Neural cell (in vitro differentiated cells): ENCODE data around the gene LNP1. TPM values are rescaled to one million over a fixed set of nuclear protein-coding genes. Genes with fewer than 3 reads are reported as not detected.

Experiments
- H2AFZ ChIP-seq: fragments of 200-600, 300-800 bp; sonication (generic), shearing (Covaris generic); 2 replicates; pipeline ENCODE4 v1.6.0; 2014; ENCODE audit warnings: low read depth, mild to moderate bottlenecking, antibody characterized with exemption, low read length, moderate library complexity
- H3F3A ChIP-seq: fragments of 200-600 bp; shearing (Covaris generic); 2 replicates; pipeline ENCODE4 v1.6.1; 2016; ENCODE audit warnings: mild to moderate bottlenecking, moderate library complexity, mixed read lengths, antibody characterized with exemption, low read length; ENCODE audit not compliant: insufficient read depth, poor library complexity, severe bottlenecking
- H3K27ac ChIP-seq: fragments of 200-600, 300-800 bp; sonication (generic), shearing (Covaris generic); 2 replicates; pipeline ENCODE4 v1.5.1; 2014; ENCODE audit warnings: mild to moderate bottlenecking, low read length, moderate library complexity
- H3K27me3 ChIP-seq: fragments of 300-800, 200-600 bp; sonication (generic), shearing (Covaris generic); 2 replicates; pipeline ENCODE4 v1.6.0; 2014; ENCODE audit warnings: mild to moderate bottlenecking, low read depth, low read length, moderate library complexity; ENCODE audit not compliant: insufficient read depth
- H3K36me3 ChIP-seq: fragments of 300-800, 200-600 bp; sonication (generic), shearing (Covaris generic); 2 replicates; pipeline ENCODE4 v1.5.1; 2014; ENCODE audit warnings: mild to moderate bottlenecking, antibody characterized with exemption, low read length, moderate library complexity; ENCODE audit not compliant: insufficient read depth
- H3K4me2 ChIP-seq: fragments of 300-800, 200-600 bp; sonication (generic), shearing (Covaris generic); 2 replicates; pipeline ENCODE4 v1.6.0; 2014; ENCODE audit warnings: mild to moderate bottlenecking, low read length
- H3K4me3 ChIP-seq: fragments of 300-800, 200-600 bp; sonication (generic), shearing (Covaris generic); 2 replicates; pipeline ENCODE4 v1.5.1; 2014; ENCODE audit warnings: mild to moderate bottlenecking, low read length, moderate library complexity
- H3K79me2 ChIP-seq: fragments of 200-600 bp; shearing (Covaris generic); replicated peaks from 2 replicates; pipeline ENCODE4 v1.6.0; 2014; ENCODE audit warnings: mild to moderate bottlenecking, low read length, moderate library complexity; ENCODE audit not compliant: insufficient read depth
- H3K9ac ChIP-seq: fragments of 300-800, 200-600 bp; sonication (generic), shearing (Covaris generic); 2 replicates; pipeline ENCODE4 v1.6.1; 2016; ENCODE audit warnings: mild to moderate bottlenecking, low read length, mixed read lengths
- H3K9me2 ChIP-seq: fragments of 200-600 bp; shearing (Covaris generic); 2 replicates; pipeline ENCODE4 v1.6.1; 2016; ENCODE audit warnings: mild to moderate bottlenecking, low read length, mixed read lengths; ENCODE audit not compliant: insufficient read depth
- H3K9me3 ChIP-seq: fragments of 200-600, 300-800 bp; sonication (generic), shearing (Covaris generic); 2 replicates; pipeline ENCODE4 v1.6.1; 2016; ENCODE audit warnings: mild to moderate bottlenecking, mixed run types, low read length, moderate library complexity, mixed read lengths
- H4K20me1 ChIP-seq: fragments of 200-600 bp; shearing (Covaris generic); 2 replicates; pipeline ENCODE4 v1.6.1; 2016; ENCODE audit warnings: mild to moderate bottlenecking, mixed run types; ENCODE audit not compliant: insufficient read depth
- CTCF ChIP-seq: fragments of 450-650 bp; IDR thresholded peaks from 2 replicates; pipeline ENCODE4 v1.5.1; 2014; ENCODE audit warnings: antibody characterized with exemption, mild to moderate bottlenecking, moderate library complexity; ENCODE audit not compliant: poor library complexity, severe bottlenecking
- EP300 ChIP-seq: fragments of 450-650 bp; conservative IDR thresholded peaks from 2 replicates; pipeline ENCODE4 v1.6.1; 2014; ENCODE audit warnings: antibody characterized with exemption, mild to moderate bottlenecking, moderate library complexity; ENCODE audit not compliant: poor library complexity, severe bottlenecking
- EZH2 ChIP-seq: fragments of 200-600, 300-800 bp; shearing (Covaris generic), sonication (generic); IDR thresholded peaks from 2 replicates; pipeline ENCODE4 v1.6.1; 2014; ENCODE audit warnings: antibody characterized with exemption, low read length, borderline replicate concordance, mild to moderate bottlenecking; ENCODE audit not compliant: insufficient read depth, poor library complexity, severe bottlenecking
- MXI1 ChIP-seq: fragments of 450-650 bp; conservative IDR thresholded peaks from 2 replicates; pipeline ENCODE4 v1.6.1; 2014; ENCODE audit warnings: antibody characterized with exemption, mild to moderate bottlenecking; ENCODE audit not compliant: poor library complexity, severe bottlenecking
- POLR2AphosphoS5 ChIP-seq: IDR thresholded peaks from 2 replicates; pipeline ENCODE4 v1.6.1; 2012
- RAD21 ChIP-seq: fragments of 450-650 bp; conservative IDR thresholded peaks from 2 replicates; pipeline ENCODE4 v1.6.1; 2014; ENCODE audit warnings: antibody characterized with exemption, mild to moderate bottlenecking, moderate library complexity
- REST ChIP-seq: IDR thresholded peaks from 2 replicates; pipeline ENCODE4 v1.6.1; 2012; ENCODE audit warnings: borderline replicate concordance
- SMC3 ChIP-seq: fragments of 450-650 bp; conservative IDR thresholded peaks from 2 replicates; pipeline ENCODE4 v1.6.1; 2014; ENCODE audit warnings: antibody characterized with exemption, mild to moderate bottlenecking, moderate library complexity; ENCODE audit not compliant: poor library complexity
- TAF1 ChIP-seq: IDR thresholded peaks from 2 replicates; pipeline ENCODE4 v1.6.1; 2012; ENCODE audit warnings: low read depth
- polyA plus RNA-seq: library from polyadenylated mRNA; depleted of rRNA; stranded (reverse); fragments of >200 nt; gene quantifications from 2 replicates; pipeline ENCODE4 v1.2.3, GENCODE V29; 2014

The LNP1 gene
- polyA plus RNA-seq, 1 donor from 2014 or later: 19.2 TPM

GRCh38 chr3:100411091-100411982, 10.0 kb downstream of the LNP1 start:
- Histone ChIP-seq H3K27me3 (no peaks in the 10 kb centered on the region), H3K36me3 (no peaks in the 10 kb centered on the region), H3K27ac (no peak overlapping the region), H3K79me2 (peaks cover 6% of the 10 kb centered on the region), H3K9me2 (no peaks in the 10 kb centered on the region), H3K9ac (no peak overlapping the region), H2AFZ (no peak overlapping the region), H4K20me1 (no peaks in the 10 kb centered on the region), H3F3A (no peaks in the 10 kb centered on the region), H3K4me2 (no peak overlapping the region), H3K9me3 (no peaks in the 10 kb centered on the region), H3K4me3 (no peak overlapping the region)
- TF ChIP-seq CTCF: no peak
- TF ChIP-seq REST: no peak
- TF ChIP-seq EP300: no peak
- no peak for TF ChIP-seq EZH2
- TF ChIP-seq RAD21: no peak
- no peak for TF ChIP-seq MXI1
- TF ChIP-seq TAF1: no peak
- no peak for TF ChIP-seq POLR2AphosphoS5
- no peak for TF ChIP-seq SMC3

GRCh38 chr3:100412912-100413590, 11.7 kb downstream of the LNP1 start:
- TF ChIP-seq REST (no peak), MXI1 (no peak), RAD21 (no peak)
- Histone ChIP-seq H3K4me3 (no peak overlapping the region), H3K27me3 (no peaks in the 10 kb centered on the region), H3K4me2 (no peak overlapping the region), H3K36me3 (no peaks in the 10 kb centered on the region), H3K27ac (no peak overlapping the region), H3K9me3 (no peaks in the 10 kb centered on the region), H3K9me2 (no peaks in the 10 kb centered on the region), H3K79me2 (no peaks in the 10 kb centered on the region), H3F3A (no peaks in the 10 kb centered on the region), H4K20me1 (no peaks in the 10 kb centered on the region), H2AFZ (no peak overlapping the region), H3K9ac (no peak overlapping the region)
